Keratinocyte (primary cell): ENCODE results near the gene WRNIP1.

Source experiments
- EZH2 ChIP-seq: IDR thresholded peaks from one replicate; pipeline ENCODE4 v1.6.1; 2012; ENCODE audit warnings: inconsistent platforms, mild to moderate bottlenecking, low read length, moderate library complexity
- TF ChIP-seq, protein P1 (sequence below), 3 experiments: IDR thresholded peaks in 1 of 3; conservative IDR thresholded peaks in 1 of 3; optimal IDR thresholded peaks in 1 of 3; 2 replicates in 2 of 3; 3 replicates in 1 of 3; pipeline versions ENCODE3 to v1.5.1; 2011; ENCODE audit warnings: low read length in 3 of 3, mild to moderate bottlenecking in 3 of 3, moderate library complexity in 2 of 3, control low read depth in 1 of 3, inconsistent platforms in 1 of 3; ENCODE audit not compliant: insufficient read depth in 2 of 3; ENCODE audit errors: extremely low read depth in 1 of 3

DNA sequence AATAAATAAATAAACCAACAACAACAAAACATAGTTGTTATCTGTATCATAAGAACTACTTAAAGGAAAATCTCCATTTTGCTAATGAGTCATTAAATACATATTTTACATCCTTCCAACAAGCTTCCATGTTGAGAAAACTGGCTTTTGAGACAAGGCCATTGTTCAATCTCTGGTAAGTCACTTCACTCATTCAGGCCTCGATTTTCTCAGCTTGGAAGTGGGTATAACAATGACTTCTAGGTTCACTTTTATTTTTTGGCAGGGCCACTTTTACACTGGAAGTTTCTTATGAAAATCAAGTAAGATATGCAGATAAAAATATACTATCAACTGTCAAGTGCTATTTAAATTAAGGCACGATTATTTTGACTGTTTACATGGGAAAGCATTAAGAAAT is 30.0 kb downstream of the WRNIP1 start:
- TF ChIP-seq, protein P1, sequence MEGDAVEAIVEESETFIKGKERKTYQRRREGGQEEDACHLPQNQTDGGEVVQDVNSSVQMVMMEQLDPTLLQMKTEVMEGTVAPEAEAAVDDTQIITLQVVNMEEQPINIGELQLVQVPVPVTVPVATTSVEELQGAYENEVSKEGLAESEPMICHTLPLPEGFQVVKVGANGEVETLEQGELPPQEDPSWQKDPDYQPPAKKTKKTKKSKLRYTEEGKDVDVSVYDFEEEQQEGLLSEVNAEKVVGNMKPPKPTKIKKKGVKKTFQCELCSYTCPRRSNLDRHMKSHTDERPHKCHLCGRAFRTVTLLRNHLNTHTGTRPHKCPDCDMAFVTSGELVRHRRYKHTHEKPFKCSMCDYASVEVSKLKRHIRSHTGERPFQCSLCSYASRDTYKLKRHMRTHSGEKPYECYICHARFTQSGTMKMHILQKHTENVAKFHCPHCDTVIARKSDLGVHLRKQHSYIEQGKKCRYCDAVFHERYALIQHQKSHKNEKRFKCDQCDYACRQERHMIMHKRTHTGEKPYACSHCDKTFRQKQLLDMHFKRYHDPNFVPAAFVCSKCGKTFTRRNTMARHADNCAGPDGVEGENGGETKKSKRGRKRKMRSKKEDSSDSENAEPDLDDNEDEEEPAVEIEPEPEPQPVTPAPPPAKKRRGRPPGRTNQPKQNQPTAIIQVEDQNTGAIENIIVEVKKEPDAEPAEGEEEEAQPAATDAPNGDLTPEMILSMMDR (optimal IDR thresholded peaks at IDR 0.05 in 1 of 3, IDR thresholded peaks at IDR 0.05 in 1 of 3, conservative IDR thresholded peaks at IDR 0.05 in 1 of 3; ENCODE audit: extremely low read depth in 1 of 3, insufficient read depth in 2 of 3, low read length in 3 of 3) = no peak
- no peak for TF ChIP-seq EZH2
